ENCODE measurements around the gene NARF. TPM values are rescaled to one million over a fixed set of nuclear protein-coding genes. Genes with fewer than 3 reads are reported as not detected.

Gene NARF
- total and polyA plus RNA-seq, 2 of the 8 experiments (the other 6 are each of a cell fraction or from before 2014, with no cell fraction given) = 97.4 to 131 TPM

GRCh38 chr17:82415786-82416185 lies 42.8 kb upstream of the NARF start:
- H3K4ac ChIP-seq (replicated peaks; ENCODE audit: insufficient read length, low read depth, low read length) = no peak overlapping the region
- peaks cover 6% of the 10 kb centered on the region for H3K23me2 ChIP-seq (ENCODE audit: low read depth, low read length)
- no peak overlapping the region for H2BK12ac ChIP-seq (ENCODE audit: low read depth, low read length)
- H3K36me3 ChIP-seq (ENCODE audit: control insufficient read depth in 2 of 4, insufficient read depth in 4 of 4, low read length in 3 of 4) = peaks cover 0 to 2% (median 0%) of the 10 kb centered on the region in 4 experiments; a peak in 1 of 8 replicates
- H4K8ac ChIP-seq (ENCODE audit: extremely low read depth, insufficient read depth, low read length) = no peak overlapping the region
- DNase-seq (ENCODE audit: low read depth in 1 of 2, low spot score in 2 of 2) (no peak), FAIRE-seq (no peak)
- no peak overlapping the region for H4K91ac ChIP-seq (replicated peaks; ENCODE audit: insufficient read length, low read length)
- H3K79me2 ChIP-seq (ENCODE audit: control insufficient read depth in 1 of 2, insufficient read depth in 2 of 2, low read length in 2 of 2) = no peaks in the 10 kb centered on the region
- H3K27ac ChIP-seq (ENCODE audit: low read depth, low read length) = no peak overlapping the region
- WGBS, 2 experiments (ENCODE audit: extremely low coverage in 1 of 2, insufficient coverage in 1 of 2, insufficient read length in 1 of 2, insufficient replicate concordance in 2 of 2, low coverage in 1 of 2, low lambda C conversion rate in 2 of 2, missing lambda C conversion rate in 1 of 2) = 89% methylated on average over 9 of the region's 9 CpGs; no CpG with 5 or more reads in 1 of the 2 experiments
- H3K14ac ChIP-seq (ENCODE audit: insufficient read length) = no peak overlapping the region
- no peak overlapping the region for H2BK15ac ChIP-seq (ENCODE audit: low read length)
- H4K20me1 ChIP-seq (replicated peaks in 1 of 2; ENCODE audit: control insufficient read depth in 1 of 2, insufficient read depth in 2 of 2, low read length in 2 of 2) = peaks cover 5 to 9% of the 10 kb centered on the region in 2 experiments
- H2BK20ac ChIP-seq (ENCODE audit: low read length) = no peak overlapping the region
- no peak overlapping the region for H3K23ac ChIP-seq (ENCODE audit: insufficient read length)
- H3K9ac ChIP-seq (replicated peaks in 1 of 4; ENCODE audit: extremely low read depth in 1 of 4, low read depth in 3 of 4, low read length in 3 of 4) = no peak overlapping the region
- H3K4me3 ChIP-seq (ENCODE audit: extremely low read depth in 1 of 4, insufficient read depth in 2 of 4, low read depth in 3 of 4, low read length in 4 of 4) = no peak overlapping the region
- no peak overlapping the region for H4K5ac ChIP-seq (ENCODE audit: insufficient read length, low read depth, low read length)
- no peak overlapping the region for H3K18ac ChIP-seq (ENCODE audit: extremely low read depth, low read length)
- H2BK5ac ChIP-seq (ENCODE audit: low read depth, low read length) = no peak overlapping the region
- CTCF ChIA-PET (ENCODE audit: partially characterized antibody) = interaction anchor here (0.6 to 1.2 kb wide), 5 partner anchors 9 to 126 kb away, joined by 3 to 4 read pairs (median 3); no protein-coding TSS in a partner anchor
- no peak overlapping the region for H2AFZ ChIP-seq (ENCODE audit: low read length)
- POLR2A ChIA-PET (ENCODE audit: partially characterized antibody) = no interaction called here
- H3K4me1 ChIP-seq (replicated peaks in 1 of 4; ENCODE audit: control insufficient read depth in 3 of 4, insufficient read depth in 4 of 4, low read length in 3 of 4) = peaks cover 0 to 3% (median 1%) of the 10 kb centered on the region in 4 experiments; a peak in 4 of 7 replicates
- no peaks in the 10 kb centered on the region for H3K27me3 ChIP-seq (replicated peaks in 1 of 4; ENCODE audit: control insufficient read depth in 3 of 4, extremely low read depth in 1 of 4, insufficient read depth in 3 of 4, low read length in 3 of 4)
- H3K4me2 ChIP-seq (ENCODE audit: insufficient read depth in 1 of 2, low read depth in 2 of 2, low read length in 2 of 2) = no peak overlapping the region
- TF ChIP-seq PHF8 (conservative IDR thresholded peaks at IDR 0.05; ENCODE audit: low read depth, low read length) (no peak), USF2 (IDR thresholded peaks at IDR 0.05; ENCODE audit: low read length) (no peak), CEBPB (IDR thresholded peaks at IDR 0.05; ENCODE audit: low read depth, low read length) (no peak), ATF2 (IDR thresholded peaks at IDR 0.05; ENCODE audit: low read length) (no peak), EGR1 (IDR thresholded peaks at IDR 0.05; ENCODE audit: borderline replicate concordance, low read depth, low read length) (no peak), BCL11A (IDR thresholded peaks at IDR 0.05; ENCODE audit: low read depth in 2 of 2, low read length in 2 of 2) (no peak), NANOG (IDR thresholded peaks at IDR 0.05; ENCODE audit: insufficient read depth, low read depth, low read length, poor library complexity, severe bottlenecking) (no peak)
- H2BK120ac ChIP-seq (replicated peaks; ENCODE audit: low read depth, low read length) = no peak overlapping the region
- H3K79me1 ChIP-seq (ENCODE audit: low read depth, low read length) = peaks cover 2% of the 10 kb centered on the region; the same call in 1 of the 2 replicates
- no peak overlapping the region for H3K56ac ChIP-seq (replicated peaks; ENCODE audit: insufficient read length, low read depth, low read length)
- no peak overlapping the region for H2AK5ac ChIP-seq (ENCODE audit: low read depth, low read length)
- H3K9me3 ChIP-seq (ENCODE audit: insufficient read depth in 2 of 2, low read depth in 1 of 2, low read length in 1 of 2) = no peaks in the 10 kb centered on the region
